ENCODE measurements around the gene SND1.

DNA sequence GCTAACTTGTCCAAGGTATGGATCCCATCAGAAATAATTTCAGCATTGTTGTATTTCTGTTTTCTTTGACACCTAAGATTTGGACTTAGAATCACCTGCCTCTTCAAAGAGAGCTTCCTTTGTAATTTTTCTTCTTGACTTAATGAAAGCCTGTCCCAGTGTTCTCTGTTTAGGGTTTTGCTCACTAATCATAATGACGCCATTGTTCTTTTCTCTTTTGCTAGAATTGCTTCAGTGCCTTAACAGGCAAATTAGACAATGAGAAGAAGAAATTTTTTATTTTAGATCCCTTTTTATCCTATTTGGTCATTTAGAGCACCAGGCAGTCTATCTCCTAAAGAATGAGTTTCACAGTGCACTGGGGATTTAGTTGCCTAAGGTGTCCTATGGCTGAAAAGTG, 128.5 kb downstream of the SND1 start:
- TF ChIP-seq, protein P1, sequence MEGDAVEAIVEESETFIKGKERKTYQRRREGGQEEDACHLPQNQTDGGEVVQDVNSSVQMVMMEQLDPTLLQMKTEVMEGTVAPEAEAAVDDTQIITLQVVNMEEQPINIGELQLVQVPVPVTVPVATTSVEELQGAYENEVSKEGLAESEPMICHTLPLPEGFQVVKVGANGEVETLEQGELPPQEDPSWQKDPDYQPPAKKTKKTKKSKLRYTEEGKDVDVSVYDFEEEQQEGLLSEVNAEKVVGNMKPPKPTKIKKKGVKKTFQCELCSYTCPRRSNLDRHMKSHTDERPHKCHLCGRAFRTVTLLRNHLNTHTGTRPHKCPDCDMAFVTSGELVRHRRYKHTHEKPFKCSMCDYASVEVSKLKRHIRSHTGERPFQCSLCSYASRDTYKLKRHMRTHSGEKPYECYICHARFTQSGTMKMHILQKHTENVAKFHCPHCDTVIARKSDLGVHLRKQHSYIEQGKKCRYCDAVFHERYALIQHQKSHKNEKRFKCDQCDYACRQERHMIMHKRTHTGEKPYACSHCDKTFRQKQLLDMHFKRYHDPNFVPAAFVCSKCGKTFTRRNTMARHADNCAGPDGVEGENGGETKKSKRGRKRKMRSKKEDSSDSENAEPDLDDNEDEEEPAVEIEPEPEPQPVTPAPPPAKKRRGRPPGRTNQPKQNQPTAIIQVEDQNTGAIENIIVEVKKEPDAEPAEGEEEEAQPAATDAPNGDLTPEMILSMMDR (IDR thresholded peaks at IDR 0.05), result no peak
- TF ChIP-seq POLR2A (IDR thresholded peaks at IDR 0.05), result no peak

Data from esophagus squamous epithelium (tissue), 4 donors.